HG03439 (cell line): Measurements from ENCODE around the gene HMX1.

ENCODE experiments used
- ATAC-seq: cut with Tn5 transposase; IDR thresholded peaks from one replicate; pipeline ENCODE4 v1.9.1; 2021; ENCODE audit warnings: mild to moderate bottlenecking, moderate library complexity; ENCODE audit not compliant: unreplicated experiment

The HMX1 gene

GRCh38 chr4:8869002-8869897 lies 2.4 kb downstream of the HMX1 start:
- no peak for ATAC-seq

DNA sequence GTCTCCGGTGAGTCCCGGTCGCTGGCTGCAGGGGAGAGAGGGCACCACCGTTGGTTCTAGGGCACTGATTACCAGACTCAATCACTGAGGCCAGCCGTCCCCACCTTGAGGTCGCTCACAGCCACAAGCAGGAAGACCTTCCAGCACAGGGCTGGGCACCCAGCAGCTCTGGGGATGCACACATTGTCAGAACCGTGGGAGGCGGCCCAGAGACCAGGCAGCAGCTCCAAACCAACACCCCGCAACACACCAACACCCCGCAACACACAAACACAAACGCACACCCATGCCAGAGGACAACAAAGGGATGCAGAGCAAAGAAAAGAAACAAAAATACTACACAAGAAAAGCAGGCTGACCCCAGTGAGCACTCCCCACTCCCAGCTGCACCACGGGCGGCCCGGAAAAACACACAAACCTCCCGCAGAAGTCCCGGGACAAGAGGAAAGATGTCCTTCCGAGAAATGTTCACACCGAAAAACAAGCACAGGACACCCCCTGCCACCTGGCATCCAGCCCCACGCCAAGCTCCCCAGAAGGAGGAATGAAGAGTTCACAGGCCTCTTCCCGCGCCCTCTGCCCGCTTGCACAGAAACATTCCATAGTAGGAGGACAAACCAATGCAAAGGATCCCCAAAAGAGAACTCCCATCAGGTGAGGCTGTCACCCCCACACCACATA lies 3.2 kb downstream of the HMX1 start:
- no peak for ATAC-seq

DNA sequence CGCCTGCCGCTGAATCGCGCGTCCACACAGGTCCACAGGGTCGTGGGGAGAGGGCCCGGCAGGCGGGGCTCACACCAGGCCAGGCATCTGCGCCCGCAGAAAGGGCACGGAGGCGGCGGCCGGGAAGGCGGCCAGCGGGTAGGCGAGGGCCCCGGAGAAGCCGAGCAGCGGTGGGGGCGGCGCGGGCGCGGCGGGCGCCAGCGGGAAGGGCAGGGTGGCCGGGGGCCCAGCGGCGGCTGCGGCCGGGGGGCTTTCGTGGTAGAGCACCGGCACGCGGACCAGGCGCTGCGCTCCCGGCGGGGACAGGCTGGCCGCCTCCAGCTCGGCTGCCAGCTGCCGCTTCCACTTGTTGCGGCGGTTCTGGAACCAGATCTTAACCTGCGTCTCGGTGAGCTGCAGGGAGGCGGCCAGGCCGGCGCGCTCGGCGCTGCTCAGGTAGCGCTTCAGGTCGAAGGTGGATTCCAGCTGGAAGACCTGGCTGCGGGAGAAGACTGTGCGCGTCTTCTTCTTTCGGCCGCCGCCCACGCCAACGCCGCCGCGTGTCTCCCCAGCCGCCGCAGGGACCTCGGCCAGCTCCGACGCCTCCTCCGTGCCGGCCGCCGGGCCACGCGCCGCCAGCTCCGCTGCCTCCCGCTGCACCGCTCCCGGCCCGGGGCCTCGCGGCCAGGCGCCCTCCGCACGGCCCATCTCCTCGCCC lies 3.9 kb downstream of the HMX1 start:
- ATAC-seq = no peak

DNA sequence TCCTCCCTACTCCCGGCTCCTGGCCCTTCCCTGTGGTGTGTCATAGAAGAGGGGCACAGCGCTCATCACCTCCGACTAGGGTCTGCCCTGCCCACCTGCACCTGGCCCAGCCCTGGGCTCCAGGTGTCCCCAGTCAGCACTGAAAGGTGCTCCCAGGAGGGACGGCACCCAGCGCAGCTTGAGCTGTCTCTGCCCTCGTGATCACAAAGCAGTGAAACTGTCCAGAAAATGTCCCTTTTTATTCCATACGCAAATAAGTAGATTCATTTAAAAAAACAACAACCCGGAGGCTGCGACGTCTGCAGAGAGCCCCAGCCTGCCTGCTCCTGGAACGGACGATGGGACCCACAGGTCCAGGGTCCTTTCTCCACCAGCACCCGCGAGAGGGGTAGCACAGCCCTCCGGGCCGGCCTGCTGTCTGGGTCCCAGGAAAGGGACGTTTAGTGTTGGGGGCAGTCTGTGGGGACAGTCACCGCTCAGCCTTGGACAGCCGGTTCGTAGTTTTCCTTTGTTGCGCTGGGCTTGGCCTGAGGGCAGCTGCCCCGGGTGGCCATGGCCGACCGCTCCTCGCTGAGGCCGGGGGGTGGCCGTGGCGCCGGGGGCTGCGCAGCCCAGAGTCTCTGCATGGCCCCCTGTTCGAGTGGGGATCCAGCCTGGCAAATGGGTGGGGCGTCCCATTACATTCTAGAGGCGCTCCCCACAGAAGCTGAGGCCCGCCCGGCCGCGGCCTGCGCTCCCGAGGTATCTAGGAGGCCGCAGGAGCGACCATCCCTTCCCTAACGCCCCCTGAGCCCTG lies 4.6 kb downstream of the HMX1 start:
- ATAC-seq = no peak

- ATAC-seq = no peak
Measured at GRCh38 chr4:8866421-8866820, 5.2 kb downstream of the HMX1 start.

DNA sequence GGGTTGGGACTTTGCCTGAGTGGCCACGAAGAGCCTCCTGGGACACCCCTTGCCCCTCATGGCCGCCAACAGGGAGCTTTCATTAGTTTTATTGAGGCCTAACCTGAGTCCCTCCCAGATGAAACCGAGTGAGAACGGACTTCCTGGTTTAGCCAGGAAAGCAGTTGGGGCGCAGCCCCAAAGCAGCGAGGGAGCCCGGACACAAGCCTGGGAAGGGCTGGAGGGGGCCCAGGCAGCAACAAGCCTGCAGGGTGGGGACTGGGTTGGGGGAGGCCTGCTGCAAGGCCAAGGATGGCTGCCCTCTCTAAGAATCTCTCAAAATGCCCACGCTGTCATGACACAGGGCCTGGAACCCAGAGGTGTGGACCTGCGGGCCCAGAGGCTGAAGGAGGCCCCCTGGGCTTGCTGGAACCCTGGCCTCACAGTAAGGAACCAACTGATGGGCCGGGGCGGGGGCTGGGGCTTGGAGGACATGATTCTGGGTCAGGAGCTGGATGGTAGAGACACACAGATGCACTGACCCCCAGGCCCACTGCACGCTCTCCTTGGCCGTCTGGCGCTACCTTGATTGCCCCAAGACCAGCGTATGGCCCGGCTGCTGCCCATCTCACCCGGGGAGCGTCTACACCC lies 5.8 kb downstream of the HMX1 start:
- ATAC-seq = no peak

DNA sequence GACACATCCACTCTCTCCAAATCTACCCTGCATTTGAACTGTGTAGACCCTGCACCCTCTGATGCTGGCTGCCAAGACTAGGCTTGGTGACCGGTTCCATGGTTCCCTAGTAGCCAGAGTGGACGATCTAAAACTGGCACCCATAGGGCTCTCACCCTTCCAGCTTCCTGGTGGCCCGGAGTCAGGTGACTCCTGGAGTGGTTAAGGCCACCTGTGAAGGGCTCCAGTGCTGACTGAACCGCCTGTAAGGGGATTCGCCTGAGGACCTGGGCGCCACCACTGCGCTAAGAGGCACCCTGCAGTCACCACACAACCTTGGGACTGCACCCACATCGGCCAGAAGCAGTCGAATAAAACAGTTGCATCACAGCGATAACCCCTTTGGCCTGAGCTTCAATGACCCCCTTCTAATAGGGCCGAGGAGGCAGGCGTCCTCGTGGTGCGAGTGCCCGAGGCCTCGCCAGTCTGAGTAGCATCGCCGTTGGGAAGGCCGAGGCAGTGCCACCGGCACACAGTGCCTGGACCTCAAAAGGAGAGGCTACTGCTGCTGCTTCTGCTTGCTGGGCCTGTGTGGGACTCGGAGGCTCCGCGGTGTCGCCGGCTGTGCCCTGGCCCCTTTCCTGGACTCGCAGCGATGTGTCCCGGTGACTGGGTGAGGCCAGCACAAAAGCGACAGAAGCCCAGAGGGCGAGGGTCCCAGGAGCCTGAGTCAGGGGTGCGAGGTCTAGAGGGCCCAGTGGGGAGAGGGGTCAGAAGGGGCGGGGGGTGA lies 6.5 kb downstream of the HMX1 start:
- ATAC-seq = no peak

DNA sequence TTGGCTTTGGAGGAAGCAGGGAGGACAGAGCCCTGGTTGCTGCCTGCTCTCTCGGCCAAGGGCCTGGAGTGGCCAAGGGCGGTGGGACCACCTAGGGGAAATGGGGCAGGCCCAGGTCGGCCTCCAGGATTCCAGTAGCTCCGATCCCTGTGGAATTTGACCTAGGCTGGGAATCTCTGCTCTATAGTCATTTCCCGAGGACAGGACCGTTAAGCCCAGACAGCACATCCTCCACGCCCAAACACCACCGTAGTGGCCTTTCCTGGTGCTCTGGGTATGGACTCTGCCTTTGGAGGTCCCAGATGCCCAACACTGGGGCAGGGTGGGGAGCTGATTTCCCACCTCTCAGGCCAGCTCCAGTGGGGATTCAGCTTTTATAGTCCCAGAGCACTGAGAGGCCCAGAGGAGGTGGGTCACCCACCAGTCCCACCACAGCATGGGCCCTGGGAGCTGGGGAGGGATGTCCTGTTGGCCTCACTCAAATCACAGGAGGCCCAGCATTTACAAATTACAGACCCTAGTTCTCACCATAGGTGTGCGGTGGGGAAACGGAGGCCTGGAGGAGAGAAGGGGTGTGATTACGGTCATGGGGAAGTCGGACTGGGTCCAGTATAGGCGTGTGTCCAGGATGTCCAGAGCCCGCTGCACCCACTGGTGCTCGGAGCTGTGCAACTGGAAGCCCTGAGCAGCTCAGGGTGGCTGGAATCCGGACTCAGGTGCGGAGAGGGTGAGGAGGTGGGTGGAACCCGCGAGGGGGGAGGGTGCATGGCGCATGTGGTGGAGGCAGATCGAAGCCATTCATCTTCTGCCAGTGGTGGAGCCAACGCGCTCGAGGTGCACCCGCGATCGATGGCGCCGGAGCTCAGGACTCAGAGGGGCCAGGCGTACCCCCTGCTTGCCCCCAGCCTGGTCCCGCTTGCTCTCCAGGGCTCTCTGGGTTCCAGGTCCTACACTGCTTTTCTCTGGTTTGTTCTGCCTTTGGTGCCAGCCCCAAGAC lies 7.7 kb downstream of the HMX1 start:
- ATAC-seq = no peak

DNA sequence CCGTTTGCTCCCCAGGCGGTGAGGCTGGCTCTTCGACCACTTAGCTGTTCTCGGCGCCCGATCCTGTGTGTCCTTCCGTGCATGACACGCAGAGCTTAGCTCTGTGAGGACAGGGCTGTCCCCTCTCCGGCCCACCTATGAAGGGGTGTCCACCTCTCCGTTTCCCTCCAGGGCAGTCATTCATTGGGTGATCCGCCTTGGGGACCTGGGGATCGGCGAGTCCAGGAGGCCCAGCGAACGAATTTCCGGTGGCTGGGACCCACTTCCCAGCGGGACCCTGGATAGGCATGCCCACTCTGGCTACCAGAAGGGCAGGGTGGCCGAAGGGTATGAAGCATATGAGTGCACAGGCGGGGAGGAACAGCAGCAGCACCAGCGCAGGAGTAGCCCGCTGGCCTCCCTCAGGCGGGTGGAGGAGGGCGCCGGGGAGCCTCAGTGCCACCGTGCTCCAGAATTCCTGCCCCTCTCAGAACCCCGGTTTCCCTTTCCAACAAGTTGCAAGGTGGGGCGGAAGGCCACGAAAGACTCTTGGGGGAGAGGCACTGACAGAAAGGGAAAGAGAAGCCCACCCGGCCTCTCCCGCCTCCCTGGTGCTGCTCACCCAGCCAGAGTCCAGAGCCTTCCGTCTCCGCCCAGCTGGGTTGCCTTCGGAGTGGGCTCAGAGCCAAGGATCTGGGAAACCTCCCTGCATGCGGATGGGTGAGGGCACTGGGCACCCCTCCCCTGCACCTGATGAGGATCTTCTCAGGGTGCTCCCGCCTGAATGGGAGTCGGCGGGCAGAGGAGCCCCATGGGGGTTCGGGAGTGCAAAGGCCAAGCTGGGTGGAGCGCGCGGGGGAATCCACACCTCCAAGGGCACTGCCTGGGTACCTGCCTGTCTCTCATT lies 8.6 kb downstream of the HMX1 start:
- no peak for ATAC-seq

DNA sequence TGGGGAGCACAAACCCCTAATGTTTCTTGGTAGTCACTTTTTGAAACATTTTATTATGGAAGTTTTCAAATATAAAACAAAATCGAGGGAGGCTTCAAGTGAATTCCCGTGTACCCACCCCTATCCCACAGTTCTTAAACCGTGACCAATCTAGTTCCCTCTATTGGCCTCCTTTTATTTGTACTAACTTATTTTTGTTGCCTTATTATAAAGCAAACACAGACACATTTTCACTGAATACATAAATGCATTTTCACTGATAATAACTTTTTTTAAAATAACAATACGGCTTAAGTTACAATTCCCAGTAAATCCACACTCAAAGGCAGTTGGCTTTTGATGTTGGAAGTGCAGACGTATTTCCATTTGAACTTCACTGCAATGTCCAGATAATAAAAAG lies 9.3 kb downstream of the HMX1 start:
- ATAC-seq = no peak

DNA sequence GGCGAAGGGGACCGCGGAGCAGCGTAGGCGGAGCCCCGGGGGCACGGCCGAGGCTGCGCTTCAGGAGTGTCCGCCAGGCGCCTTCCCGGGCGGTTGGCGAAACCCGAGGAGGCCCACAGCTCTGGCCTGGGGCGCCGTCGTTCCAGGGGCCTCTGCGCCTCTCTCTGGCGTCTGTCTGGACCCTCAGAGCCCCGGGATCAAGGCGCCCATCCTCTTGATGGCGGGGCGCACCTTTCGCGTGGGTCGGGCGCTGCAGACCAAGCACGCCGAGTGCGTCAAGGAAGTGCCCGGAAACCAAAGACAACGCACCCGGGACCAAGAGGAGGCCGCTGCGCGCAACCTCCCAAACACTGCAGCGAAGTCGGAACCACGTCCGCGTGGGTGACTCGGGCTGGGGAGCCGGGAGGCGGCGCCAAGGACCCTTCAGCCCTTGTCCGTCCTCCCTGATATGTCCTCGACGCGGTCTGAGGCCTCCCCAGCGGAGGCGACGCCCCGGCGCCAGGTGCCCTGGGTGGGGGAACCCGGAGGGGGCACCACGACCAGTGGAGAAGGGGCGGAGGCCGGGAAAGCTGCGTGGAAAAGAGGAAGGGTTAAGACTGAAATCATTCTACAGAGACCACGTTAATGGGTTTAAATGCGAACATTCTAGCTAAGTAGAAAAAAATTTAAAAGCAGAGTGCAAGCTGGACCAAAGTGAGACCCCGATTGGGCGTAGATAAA lies 9.9 kb downstream of the HMX1 start:
- ATAC-seq = no peak

- ATAC-seq = no peak
Measured at GRCh38 chr4:8860892-8861575, 10.6 kb downstream of the HMX1 start.

- no peak for ATAC-seq
Measured at GRCh38 chr4:8860096-8860891, 11.3 kb downstream of the HMX1 start.

- no peak for ATAC-seq
Measured at GRCh38 chr4:8859550-8860095, 12.0 kb downstream of the HMX1 start.

- no peak for ATAC-seq
Measured at GRCh38 chr4:8858701-8859210, 12.9 kb downstream of the HMX1 start.
